Spleen (tissue), 7 donors: ENCODE results near the gene PGA4.
"Not testable (repeated sequence)": the region's sequence is repeated elsewhere in the genome, so short reads cannot be mapped to it uniquely, and the experiment has no call there.

Experiments
- POLR2A ChIP-seq, 3 donors: fragments of 450-650 bp; IDR thresholded peaks; one replicate each; pipeline ENCODE4 v1.5.1; 2017; ENCODE audit warnings: antibody characterized with exemption in 3 of 3, mild to moderate bottlenecking in 1 of 3
- POLR2AphosphoS5 ChIP-seq, 3 donors: sonication (generic); formaldehyde crosslinking; IDR thresholded peaks; one replicate each; pipeline ENCODE4 v1.5.1; 2017; ENCODE audit warnings: antibody characterized with exemption in 3 of 3
- TF ChIP-seq, protein P1 (sequence below), 11 experiments: fragments of 200-600 bp in 7 of 11; fragments of 450-650 bp in 4 of 11; sonication (generic) in 4 of 11; IDR thresholded peaks in 8 of 11; conservative IDR thresholded peaks in 3 of 11; 1 replicate in 7 of 11; 2 replicates in 4 of 11; pipeline versions ENCODE4 v1.4.0 to v1.8.0; 2016 to 2021; ENCODE audit warnings: antibody characterized with exemption in 11 of 11, inconsistent platforms in 4 of 11, mild to moderate bottlenecking in 1 of 11
- donor health status: DM: no; HTN: no; CAD: no; lungs with moderate emphysema.
- donor health status: DM: no; HTN: no; CAD: no.
- donor health status: DM: no; HTN: no; CAD: no.

DNA sequence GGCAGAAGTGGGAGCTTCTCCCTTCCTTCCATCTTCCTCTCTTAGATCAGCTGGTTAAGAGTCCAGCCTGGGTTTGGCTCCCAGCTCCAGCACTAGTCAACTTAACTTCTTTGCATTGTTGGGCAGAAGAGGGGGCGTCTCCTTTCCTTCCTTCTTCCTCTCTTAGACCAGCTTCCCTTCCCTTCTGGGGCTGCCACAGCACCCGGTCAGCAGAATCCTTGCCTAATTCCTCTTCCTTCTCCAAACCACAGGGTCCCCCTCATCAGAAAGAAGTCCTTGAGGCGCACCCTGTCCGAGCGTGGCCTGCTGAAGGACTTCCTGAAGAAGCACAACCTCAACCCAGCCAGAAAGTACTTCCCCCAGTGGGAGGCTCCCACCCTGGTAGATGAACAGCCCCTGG, 545 bp downstream of the PGA4 start:
- TF ChIP-seq POLR2A, POLR2AphosphoS5 (IDR thresholded peaks at IDR 0.05): not testable (repeated sequence)
- TF ChIP-seq, protein P1, sequence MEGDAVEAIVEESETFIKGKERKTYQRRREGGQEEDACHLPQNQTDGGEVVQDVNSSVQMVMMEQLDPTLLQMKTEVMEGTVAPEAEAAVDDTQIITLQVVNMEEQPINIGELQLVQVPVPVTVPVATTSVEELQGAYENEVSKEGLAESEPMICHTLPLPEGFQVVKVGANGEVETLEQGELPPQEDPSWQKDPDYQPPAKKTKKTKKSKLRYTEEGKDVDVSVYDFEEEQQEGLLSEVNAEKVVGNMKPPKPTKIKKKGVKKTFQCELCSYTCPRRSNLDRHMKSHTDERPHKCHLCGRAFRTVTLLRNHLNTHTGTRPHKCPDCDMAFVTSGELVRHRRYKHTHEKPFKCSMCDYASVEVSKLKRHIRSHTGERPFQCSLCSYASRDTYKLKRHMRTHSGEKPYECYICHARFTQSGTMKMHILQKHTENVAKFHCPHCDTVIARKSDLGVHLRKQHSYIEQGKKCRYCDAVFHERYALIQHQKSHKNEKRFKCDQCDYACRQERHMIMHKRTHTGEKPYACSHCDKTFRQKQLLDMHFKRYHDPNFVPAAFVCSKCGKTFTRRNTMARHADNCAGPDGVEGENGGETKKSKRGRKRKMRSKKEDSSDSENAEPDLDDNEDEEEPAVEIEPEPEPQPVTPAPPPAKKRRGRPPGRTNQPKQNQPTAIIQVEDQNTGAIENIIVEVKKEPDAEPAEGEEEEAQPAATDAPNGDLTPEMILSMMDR (IDR thresholded peaks at IDR 0.05 in 8 of 11, conservative IDR thresholded peaks at IDR 0.05 in 3 of 11) = not testable (repeated sequence)
